Muscle layer of duodenum (tissue), 2 donors: ENCODE measurements around the gene RALGAPA2.

Experiments
- H3K27ac ChIP-seq: one replicate; pipeline ENCODE4 v1.7.0; 2013; ENCODE audit warnings: mild to moderate bottlenecking, low read length
- H3K27me3 ChIP-seq: one replicate; pipeline ENCODE4 v1.7.0; 2013; ENCODE audit warnings: low read depth, mild to moderate bottlenecking, control low read depth, low read length
- H3K36me3 ChIP-seq, 2 donors: one replicate each; pipeline ENCODE4 v1.7.0; 2013; ENCODE audit warnings: low read length in 2 of 2, control low read depth in 1 of 2, mild to moderate bottlenecking in 1 of 2; ENCODE audit not compliant: insufficient read depth in 2 of 2, control insufficient read depth in 1 of 2
- H3K4me1 ChIP-seq, 2 donors: one replicate each; pipeline ENCODE4 v1.7.0; 2013; ENCODE audit warnings: low read length in 2 of 2, mild to moderate bottlenecking in 2 of 2, control low read depth in 1 of 2, moderate library complexity in 1 of 2; ENCODE audit not compliant: insufficient read depth in 2 of 2, control insufficient read depth in 1 of 2
- H3K4me3 ChIP-seq, 2 donors: one replicate each; pipeline ENCODE4 v1.7.0; 2013; ENCODE audit warnings: low read length in 2 of 2, low read depth in 1 of 2, mild to moderate bottlenecking in 1 of 2
- H3K9me3 ChIP-seq, 2 donors: one replicate each; pipeline ENCODE4 v1.7.0; 2013; ENCODE audit warnings: low read length in 2 of 2, control low read depth in 1 of 2, mild to moderate bottlenecking in 1 of 2; ENCODE audit not compliant: control insufficient read depth in 1 of 2
- donor health status: healthy.

Gene RALGAPA2

GRCh38 chr20:20712474-20713243 lies at the start of gene RALGAPA2:
RALGAPA2 (minus strand) TSS chr20:20712644; CDS start chr20:20712480, 164 bp downstream.
- peak within 1 kb of the TSS; percentile 78 for H3K27ac ChIP-seq
- H3K36me3 ChIP-seq = no peaks in the 10 kb centered on the region
- no peaks in the 10 kb centered on the region for H3K27me3 ChIP-seq
- no peaks in the 10 kb centered on the region for H3K9me3 ChIP-seq
- peaks cover 10 to 11% of the 10 kb centered on the region in 2 donors for H3K4me1 ChIP-seq
- peak within 1 kb of the TSS; percentile 72 to 92 for H3K4me3 ChIP-seq

- no peaks in the 10 kb centered on the region for H3K36me3 ChIP-seq
- no peaks in the 10 kb centered on the region for H3K27me3 ChIP-seq
- H3K4me1 ChIP-seq = no peaks in the 10 kb centered on the region
- no peaks in the 10 kb centered on the region for H3K9me3 ChIP-seq
- H3K4me3 ChIP-seq = no peak overlapping the region
- H3K27ac ChIP-seq = no peak overlapping the region
Observed at GRCh38 chr20:20761301-20761700, 48.9 kb upstream of the RALGAPA2 start.

- Histone ChIP-seq H3K27ac (no peak overlapping the region), H3K4me3 (no peak overlapping the region)
Observed at GRCh38 chr20:20759132-20759531, 46.7 kb upstream of the RALGAPA2 start.

GRCh38 chr20:20755674-20756319 lies 43.4 kb upstream of the RALGAPA2 start:
- Histone ChIP-seq H3K4me3 (no peak overlapping the region), H3K27me3 (no peaks in the 10 kb centered on the region), H3K36me3 (no peaks in the 10 kb centered on the region), H3K27ac (no peak overlapping the region), H3K4me1 (no peaks in the 10 kb centered on the region), H3K9me3 (no peaks in the 10 kb centered on the region)

More at GRCh38 chr20:20759132-20759531, 46.7 kb upstream of the RALGAPA2 start:
- Histone ChIP-seq H3K36me3 (no peaks in the 10 kb centered on the region), H3K9me3 (no peaks in the 10 kb centered on the region), H3K27me3 (no peaks in the 10 kb centered on the region), H3K4me1 (no peaks in the 10 kb centered on the region)

GRCh38 chr20:20755231-20755630 lies 42.8 kb upstream of the RALGAPA2 start:
- Histone ChIP-seq H3K36me3 (no peaks in the 10 kb centered on the region), H3K4me3 (no peak overlapping the region), H3K9me3 (no peaks in the 10 kb centered on the region), H3K4me1 (no peaks in the 10 kb centered on the region), H3K27ac (no peak overlapping the region), H3K27me3 (no peaks in the 10 kb centered on the region)

GRCh38 chr20:20754714-20755113 lies 42.3 kb upstream of the RALGAPA2 start:
- H3K4me1 ChIP-seq = no peaks in the 10 kb centered on the region
- no peaks in the 10 kb centered on the region for H3K27me3 ChIP-seq
- no peaks in the 10 kb centered on the region for H3K36me3 ChIP-seq
- H3K9me3 ChIP-seq = no peaks in the 10 kb centered on the region
- no peak overlapping the region for H3K4me3 ChIP-seq
- no peak overlapping the region for H3K27ac ChIP-seq

GRCh38 chr20:20752712-20753111 lies 40.3 kb upstream of the RALGAPA2 start:
- Histone ChIP-seq H3K9me3 (no peaks in the 10 kb centered on the region), H3K4me3 (no peak overlapping the region), H3K36me3 (no peaks in the 10 kb centered on the region), H3K27me3 (no peaks in the 10 kb centered on the region), H3K27ac (no peak overlapping the region), H3K4me1 (no peaks in the 10 kb centered on the region)

GRCh38 chr20:20747298-20747697 lies 34.9 kb upstream of the RALGAPA2 start:
- Histone ChIP-seq H3K36me3 (no peaks in the 10 kb centered on the region), H3K9me3 (no peaks in the 10 kb centered on the region), H3K4me1 (peaks cover 11 to 13% of the 10 kb centered on the region in 2 donors), H3K4me3 (no peak overlapping the region), H3K27me3 (no peaks in the 10 kb centered on the region), H3K27ac (no peak overlapping the region)

- Histone ChIP-seq H3K4me3 (peak overlapping the region; percentile 19 to 39), H3K27me3 (no peaks in the 10 kb centered on the region)
Observed at GRCh38 chr20:20744170-20744725, 31.8 kb upstream of the RALGAPA2 start.

GRCh38 chr20:20743511-20744169 lies 31.2 kb upstream of the RALGAPA2 start:
- Histone ChIP-seq H3K27me3 (no peaks in the 10 kb centered on the region), H3K27ac (peak overlapping the region; percentile 57), H3K36me3 (no peaks in the 10 kb centered on the region), H3K9me3 (no peaks in the 10 kb centered on the region), H3K4me1 (peaks cover 11 to 13% of the 10 kb centered on the region in 2 donors), H3K4me3 (peak overlapping the region; percentile 19 to 39)

More at GRCh38 chr20:20744170-20744725, 31.8 kb upstream of the RALGAPA2 start:
- Histone ChIP-seq H3K4me1 (peaks cover 11 to 13% of the 10 kb centered on the region in 2 donors), H3K36me3 (no peaks in the 10 kb centered on the region), H3K27ac (peak overlapping the region; percentile 57), H3K9me3 (no peaks in the 10 kb centered on the region)
